PC-9 (cell line): ENCODE results near the gene APOH. TPM values are rescaled to one million over a fixed set of nuclear protein-coding genes. Genes with fewer than 3 reads are reported as not detected.
A peak's percentile ranks its signal among the peaks of the same experiment; 100 is the strongest.

Experiments
- BruUV-seq: library from RNA; stranded (reverse); fragments of 400-500 nt; replicated peaks from 2 replicates; lab custom pipeline; 2021; lab: Mats Ljungman, UMichigan
- CTCF ChIA-PET: fragments of 300-600 bp; sonication (Branson Sonifier 250); formaldehyde crosslinking; loops from one replicate; lab custom pipeline; 2022; ENCODE audit warnings: antibody characterized with exemption; lab: Charles Lee
- POLR2A ChIA-PET: fragments of 300-600 bp; sonication (Branson Sonifier 250); formaldehyde crosslinking; loops from one replicate; lab custom pipeline; 2022; ENCODE audit warnings: antibody characterized with exemption; ENCODE audit not compliant: unreplicated experiment; lab: Charles Lee
- DNase-seq, 2 experiments: peaks; one replicate each; pipeline versions ENCODE4 v3.0.0 to v3.0.0-alpha.2; 2015 to 2022; ENCODE audit warnings: mixed read lengths in 1 of 2
- H2AFZ ChIP-seq: fragments of 200-600 bp; sonication (generic); 2 replicates; pipeline ENCODE4 v1.8.1; 2017; ENCODE audit warnings: antibody characterized with exemption
- H3F3A ChIP-seq: fragments of 200-600 bp; sonication (generic); 2 replicates; pipeline ENCODE4 v1.8.1; 2017; ENCODE audit warnings: antibody characterized with exemption, mild to moderate bottlenecking, low read depth; ENCODE audit not compliant: insufficient read depth
- H3K27ac ChIP-seq: fragments of 200-600 bp; sonication (generic); 2 replicates; pipeline ENCODE4 v1.6.1; 2016; ENCODE audit warnings: mixed run types
- H3K27me3 ChIP-seq: fragments of 200-600 bp; sonication (generic); 2 replicates; pipeline ENCODE4 v1.6.1; 2016; ENCODE audit warnings: low read depth, mixed run types; ENCODE audit not compliant: insufficient read depth
- H3K36me3 ChIP-seq: fragments of 200-600 bp; sonication (generic); 2 replicates; pipeline ENCODE4 v1.6.1; 2016; ENCODE audit warnings: low read depth, mixed run types
- H3K4me1 ChIP-seq: fragments of 200-600 bp; sonication (generic); replicated peaks from 2 replicates; pipeline ENCODE4 v1.6.1; 2016; ENCODE audit warnings: mixed run types; ENCODE audit not compliant: insufficient read depth
- H3K4me2 ChIP-seq: fragments of 200-600 bp; sonication (generic); 2 replicates; pipeline ENCODE4 v1.6.1; 2017; ENCODE audit warnings: mixed run types
- H3K4me3 ChIP-seq: fragments of 200-600 bp; sonication (generic); 2 replicates; pipeline ENCODE4 v1.6.1; 2016; ENCODE audit warnings: mixed run types
- H3K79me2 ChIP-seq: fragments of 200-600 bp; sonication (generic); 2 replicates; pipeline ENCODE4 v1.6.1; 2017; ENCODE audit warnings: low read depth, mixed run types
- H3K9me2 ChIP-seq: fragments of 200-600 bp; sonication (generic); 2 replicates; pipeline ENCODE4 v1.8.1; 2017; ENCODE audit warnings: mild to moderate bottlenecking; ENCODE audit not compliant: insufficient read depth
- H3K9me3 ChIP-seq: fragments of 200-600 bp; sonication (generic); 2 replicates; pipeline ENCODE4 v1.8.1; 2016; ENCODE audit warnings: low read depth; ENCODE audit not compliant: insufficient read depth
- H4K20me1 ChIP-seq: fragments of 200-600 bp; sonication (generic); 2 replicates; pipeline ENCODE4 v1.8.1; 2017; ENCODE audit not compliant: insufficient read depth
- EZH2 ChIP-seq: fragments of 200-600 bp; sonication (generic); IDR thresholded peaks from 2 replicates; pipeline ENCODE4 v1.8.0; 2017; ENCODE audit warnings: antibody characterized with exemption, low read depth
- intact Hi-C: fragments of 100-400 bp; cut with micrococcal nuclease; formaldehyde crosslinking; loops from one replicate; pipeline ENCODE4 v1.10.0; 2022; ENCODE audit not compliant: unreplicated experiment
- total RNA-seq: library from RNA; stranded (reverse); gene quantifications from 2 replicates; pipeline ENCODE4 v1.2.3, GENCODE V29; 2021
- TF ChIP-seq, protein P1 (sequence below): fragments of 200-600 bp; sonication (generic); conservative IDR thresholded peaks from 2 replicates; pipeline ENCODE4 v1.6.1; 2017; ENCODE audit warnings: mixed run types, antibody characterized with exemption, mild to moderate bottlenecking, moderate library complexity

APOH gene
- total RNA-seq, 1 experiment from 2014 or later = not detected

- H4K20me1 ChIP-seq = no peaks in the 10 kb centered on the region
- CTCF ChIA-PET = interaction anchor here (0.7 to 1.9 kb wide), 5 partner anchors 155 to 933 kb away, joined by 3 to 11 read pairs (median 4); no protein-coding TSS in a partner anchor
- DNase-seq = peak in 1 of 2 experiments; percentile 9
- POLR2A ChIA-PET = interaction anchor here (0.5 kb wide), 1 partner anchor 438 kb away, joined by 3 read pairs; no protein-coding TSS in a partner anchor
- intact Hi-C loops = loop anchor here (1.0 to 5.0 kb wide), 3 partner anchors 871 to 934 kb away; no protein-coding TSS in a partner anchor
- no peaks in the 10 kb centered on the region for H3K9me2 ChIP-seq
- H3K4me1 ChIP-seq = no peaks in the 10 kb centered on the region
- no peaks in the 10 kb centered on the region for H3K9me3 ChIP-seq
- no TSS peak for BruUV-seq
- H3K79me2 ChIP-seq = no peaks in the 10 kb centered on the region
- H3K4me2 ChIP-seq = no peak overlapping the region
- no peak overlapping the region for H2AFZ ChIP-seq
- no peak overlapping the region for H3K4me3 ChIP-seq
- TF ChIP-seq, protein P1, sequence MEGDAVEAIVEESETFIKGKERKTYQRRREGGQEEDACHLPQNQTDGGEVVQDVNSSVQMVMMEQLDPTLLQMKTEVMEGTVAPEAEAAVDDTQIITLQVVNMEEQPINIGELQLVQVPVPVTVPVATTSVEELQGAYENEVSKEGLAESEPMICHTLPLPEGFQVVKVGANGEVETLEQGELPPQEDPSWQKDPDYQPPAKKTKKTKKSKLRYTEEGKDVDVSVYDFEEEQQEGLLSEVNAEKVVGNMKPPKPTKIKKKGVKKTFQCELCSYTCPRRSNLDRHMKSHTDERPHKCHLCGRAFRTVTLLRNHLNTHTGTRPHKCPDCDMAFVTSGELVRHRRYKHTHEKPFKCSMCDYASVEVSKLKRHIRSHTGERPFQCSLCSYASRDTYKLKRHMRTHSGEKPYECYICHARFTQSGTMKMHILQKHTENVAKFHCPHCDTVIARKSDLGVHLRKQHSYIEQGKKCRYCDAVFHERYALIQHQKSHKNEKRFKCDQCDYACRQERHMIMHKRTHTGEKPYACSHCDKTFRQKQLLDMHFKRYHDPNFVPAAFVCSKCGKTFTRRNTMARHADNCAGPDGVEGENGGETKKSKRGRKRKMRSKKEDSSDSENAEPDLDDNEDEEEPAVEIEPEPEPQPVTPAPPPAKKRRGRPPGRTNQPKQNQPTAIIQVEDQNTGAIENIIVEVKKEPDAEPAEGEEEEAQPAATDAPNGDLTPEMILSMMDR = peak; percentile 87
- TF ChIP-seq EZH2 = no peak
- no peaks in the 10 kb centered on the region for H3K36me3 ChIP-seq
- no peak overlapping the region for H3K27ac ChIP-seq
- H3F3A ChIP-seq = no peaks in the 10 kb centered on the region
- H3K27me3 ChIP-seq = no peaks in the 10 kb centered on the region
These were observed 63.6 kb downstream of the APOH start for GRCh38 chr17:66165537-66166123.

Other genes with a start within 250 kb of the APOH start
- 4.3 and 6.3 TPM in 2 replicates for gene CEP112, start 37.3 kb downstream of the APOH start, total RNA-seq
- gene PRKCA, start 73.2 kb upstream of the APOH start, total RNA-seq = 23.1 and 23.8 TPM in 2 replicates